ENCODE results near the gene LMCD1.

Gene LMCD1

DNA sequence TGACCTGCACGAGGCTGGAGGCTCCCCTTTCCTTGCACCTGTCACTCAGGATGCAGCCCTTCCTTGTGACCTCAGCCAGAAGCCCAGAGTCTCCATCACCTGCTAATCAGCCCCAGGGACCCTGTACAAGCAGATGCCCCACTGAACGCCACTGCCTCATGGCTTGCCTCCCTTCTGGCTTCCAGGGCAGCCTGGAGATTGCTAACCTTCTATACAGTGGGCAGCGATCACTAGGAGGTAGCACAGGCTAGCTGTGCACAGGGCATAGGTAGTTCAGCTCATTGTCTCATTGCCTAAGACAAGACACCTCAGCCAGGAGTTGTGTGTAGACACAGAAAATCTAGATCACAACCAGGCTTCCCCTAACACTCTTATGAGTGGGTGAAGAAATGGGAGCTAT, 93.6 kb downstream of the LMCD1 start:
- no peak for DNase-seq

DNA sequence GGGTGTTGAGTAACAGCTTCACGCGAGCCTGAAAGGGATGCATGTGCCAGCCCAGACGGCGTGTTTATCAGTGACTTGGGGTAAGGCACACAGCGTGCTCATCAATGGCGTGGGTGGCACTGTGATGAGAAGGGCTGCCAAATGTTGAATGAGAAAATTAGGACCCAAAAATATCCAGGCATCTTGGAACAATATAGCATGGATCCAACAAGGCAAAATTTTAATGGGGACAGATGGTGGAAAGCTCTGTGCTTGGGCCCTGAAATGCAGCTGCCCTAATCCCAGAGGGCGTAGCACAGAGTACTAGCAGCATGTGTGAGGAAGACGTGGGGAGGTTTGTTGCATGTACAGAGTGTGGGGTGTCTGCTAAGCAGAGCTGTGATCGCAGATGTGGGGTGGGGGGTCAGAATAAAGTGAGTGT, 94.1 kb downstream of the LMCD1 start:
- DNase-seq: no peak

DNA sequence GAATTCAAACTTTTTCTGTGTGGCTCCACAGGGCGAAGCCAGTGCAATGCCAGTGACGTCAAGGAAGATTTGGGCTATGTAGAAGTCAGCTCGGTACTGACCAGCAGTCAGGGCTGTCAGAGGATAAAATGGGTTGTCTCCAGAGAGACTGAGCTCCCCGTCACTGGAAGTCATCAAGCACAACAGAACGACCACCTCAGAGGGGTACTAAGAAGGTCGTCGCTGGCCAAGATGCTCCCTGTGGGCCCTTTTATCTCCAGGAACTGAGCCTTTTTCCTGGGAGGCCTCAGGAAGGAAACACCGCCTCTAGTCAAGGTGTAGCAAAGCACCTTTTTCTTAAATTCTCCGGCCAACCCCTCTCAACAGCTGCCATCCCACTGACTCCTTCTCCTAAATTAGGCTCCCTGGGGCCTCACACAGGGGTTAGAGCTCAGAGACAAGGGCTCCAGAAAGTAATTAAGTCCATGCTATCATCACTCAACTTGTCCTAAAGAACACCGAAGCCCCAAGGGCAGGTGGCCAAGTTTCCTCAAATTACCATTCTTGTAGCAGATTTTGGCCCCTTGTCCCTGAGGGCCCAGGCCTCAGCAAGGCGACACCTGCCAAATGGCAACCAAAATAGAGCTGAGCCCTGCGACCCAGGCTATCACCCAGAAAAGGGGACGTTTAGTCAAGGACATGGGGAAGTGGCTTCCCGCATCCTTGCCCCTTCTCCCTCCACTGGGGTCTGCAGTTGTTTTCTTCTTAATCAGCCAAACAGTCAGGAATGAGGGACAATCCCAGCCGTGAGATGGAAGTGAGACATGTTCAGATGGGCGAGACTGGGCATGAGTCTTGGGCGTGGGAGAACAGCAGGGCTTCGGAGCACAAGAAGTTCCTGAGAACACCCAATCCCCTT, 94.9 kb downstream of the LMCD1 start:
- DNase-seq: no peak

DNA sequence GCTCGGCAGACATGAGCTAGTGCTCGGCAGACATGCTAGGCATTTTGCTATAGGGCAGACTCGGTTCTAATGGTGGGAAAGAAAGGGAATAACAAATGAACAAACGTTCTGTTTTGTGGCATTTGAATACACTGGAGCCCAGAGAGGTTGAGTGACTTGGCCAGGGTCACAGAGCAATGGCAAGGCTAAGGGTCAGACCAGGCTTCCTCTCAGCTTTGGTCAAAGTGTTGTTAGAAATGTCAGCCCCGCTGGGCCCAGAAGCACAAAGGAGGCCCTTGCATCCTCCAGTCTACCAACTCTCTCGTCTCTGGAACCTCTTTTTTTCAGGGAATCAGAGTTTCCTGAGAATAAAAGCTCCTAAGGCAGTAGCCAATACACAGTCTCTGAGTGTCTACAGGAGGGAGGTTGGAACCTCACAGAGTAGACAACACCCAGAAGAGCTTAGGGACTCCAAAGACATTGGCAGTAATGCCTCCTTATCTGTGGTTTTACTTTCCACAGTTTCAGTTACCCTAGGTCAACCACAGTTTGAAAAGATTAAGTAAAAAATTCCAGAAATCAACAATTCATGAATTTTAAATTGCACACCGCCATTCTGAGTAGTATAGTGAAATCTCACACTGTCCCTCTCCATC, 95.7 kb downstream of the LMCD1 start:
- no peak for DNase-seq

DNA sequence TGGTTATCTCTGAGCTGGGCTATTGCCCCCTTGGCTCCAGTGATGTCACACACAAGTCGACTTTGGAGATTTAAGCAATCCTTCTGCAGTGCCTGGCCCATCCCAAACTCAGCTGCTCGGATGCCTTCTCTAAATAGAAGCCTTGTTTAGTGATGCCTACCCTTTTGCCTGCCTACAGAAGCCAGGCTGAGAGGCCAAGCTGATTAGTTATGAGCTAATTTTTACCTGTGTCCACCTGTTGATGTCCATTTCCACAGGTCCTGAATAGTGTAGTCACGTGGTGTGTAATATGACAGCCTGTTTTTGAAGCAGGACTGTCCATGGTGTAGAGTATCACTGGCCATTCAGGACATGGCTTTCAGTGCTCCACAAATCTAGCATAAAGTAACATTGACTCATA, 97.5 kb downstream of the LMCD1 start:
- no peak for DNase-seq

DNA sequence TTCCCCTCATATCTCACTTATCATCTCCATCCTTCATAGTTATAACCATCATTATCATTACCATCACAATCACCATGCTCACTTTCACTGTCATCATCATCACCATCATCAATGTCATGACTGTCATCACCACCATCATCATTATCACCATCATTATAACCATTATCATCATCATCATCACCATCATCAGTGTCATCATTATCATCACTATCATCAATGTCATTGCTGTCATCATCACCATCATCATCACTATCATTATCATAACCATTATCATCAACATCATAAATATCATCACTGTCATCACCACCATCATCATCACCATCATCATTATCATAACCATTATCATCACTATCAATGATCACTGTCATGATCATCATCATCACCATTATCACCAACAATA, 98.8 kb downstream of the LMCD1 start:
- no peak for DNase-seq

DNA sequence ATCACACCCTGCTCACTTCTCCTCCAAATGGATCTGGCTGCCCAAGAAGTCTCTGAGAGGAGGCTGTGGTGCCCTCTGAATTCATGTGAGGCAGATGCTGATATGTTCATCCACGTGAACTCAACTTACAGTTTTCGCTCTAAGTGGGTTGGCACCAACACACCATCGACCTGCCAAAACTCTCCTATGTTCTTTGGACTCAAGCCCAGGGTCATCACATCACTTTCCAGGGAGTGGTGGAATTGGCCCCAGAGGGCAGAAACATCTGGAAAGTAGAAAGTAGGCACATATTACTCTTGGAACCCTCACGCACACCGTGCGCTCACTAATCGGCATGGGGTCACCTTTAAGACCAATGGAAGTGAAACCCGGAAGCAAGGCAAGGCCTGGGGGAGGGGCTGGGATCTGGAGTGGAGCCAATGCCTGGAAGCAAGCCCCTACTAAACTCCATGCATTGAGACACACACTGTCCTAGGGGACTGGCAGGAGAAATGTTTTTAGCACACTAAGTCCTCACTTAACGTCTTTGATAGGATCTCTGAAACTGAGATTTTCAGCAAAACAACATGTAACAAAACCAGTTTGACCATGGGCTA, 101.6 kb downstream of the LMCD1 start:
- no peak for DNase-seq

DNA sequence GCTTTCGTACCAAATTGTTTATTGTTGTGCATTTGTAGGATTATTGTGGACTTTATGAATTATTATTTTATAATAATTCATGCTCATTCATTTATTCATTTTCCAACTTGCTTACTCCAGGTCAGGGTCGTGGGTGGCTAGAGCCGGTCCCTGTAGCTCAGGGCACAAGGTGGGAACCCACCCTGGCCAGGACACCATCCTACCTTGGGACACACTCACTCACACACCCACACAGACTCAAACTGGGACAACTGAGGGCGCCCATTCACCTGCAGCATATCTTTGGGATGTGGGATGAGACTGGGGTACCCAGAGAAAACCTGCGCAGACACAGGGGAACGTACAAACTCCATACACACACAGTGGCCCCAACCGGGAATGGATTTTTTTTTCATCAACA, 102.4 kb downstream of the LMCD1 start:
- no peak for DNase-seq

DNA sequence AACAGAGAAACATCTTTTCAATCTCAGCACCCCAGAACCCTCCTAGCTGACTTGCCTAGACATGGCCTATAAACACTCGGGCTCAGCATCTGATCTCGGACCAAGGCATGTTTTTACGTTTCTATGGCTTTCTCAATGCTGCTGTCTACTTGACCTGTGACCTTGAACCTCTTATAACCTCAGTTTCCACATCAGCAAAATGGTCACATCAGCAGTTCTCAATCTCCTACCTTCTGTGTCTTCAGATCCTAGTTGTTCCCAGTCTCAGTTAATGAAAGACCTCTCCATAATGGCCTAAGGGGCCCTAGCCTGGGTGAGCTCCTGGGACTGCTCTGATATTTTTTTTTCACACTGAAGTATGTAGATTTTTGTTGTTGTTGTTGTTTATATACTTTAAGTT, 103.4 kb downstream of the LMCD1 start:
- DNase-seq: no peak

DNA sequence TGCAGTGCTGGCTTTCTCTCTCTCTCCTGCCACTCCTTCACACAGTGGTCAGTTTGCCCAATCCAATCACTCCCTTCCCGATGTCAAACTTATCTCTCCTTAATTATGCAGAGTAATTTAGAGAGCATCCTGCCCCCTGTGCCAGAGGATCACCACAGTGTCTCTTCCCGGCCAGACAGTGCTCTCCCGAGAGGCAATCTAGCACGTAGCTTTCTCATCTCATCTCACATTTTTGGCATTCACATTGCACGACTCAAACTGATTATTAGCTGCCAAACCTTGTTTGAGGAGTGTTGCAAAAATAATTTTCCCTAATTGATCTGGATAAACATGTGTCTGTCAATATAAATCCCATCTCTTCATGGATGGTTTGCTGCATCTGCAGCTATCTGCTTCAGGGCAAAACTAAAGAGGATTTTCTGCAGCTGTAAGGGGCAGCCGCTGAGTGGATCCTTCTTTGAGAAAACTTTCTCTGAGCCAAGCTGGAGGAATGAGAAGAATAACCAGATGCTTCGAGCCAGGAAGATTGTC, 105.1 kb downstream of the LMCD1 start:
- DNase-seq: no peak

DNA sequence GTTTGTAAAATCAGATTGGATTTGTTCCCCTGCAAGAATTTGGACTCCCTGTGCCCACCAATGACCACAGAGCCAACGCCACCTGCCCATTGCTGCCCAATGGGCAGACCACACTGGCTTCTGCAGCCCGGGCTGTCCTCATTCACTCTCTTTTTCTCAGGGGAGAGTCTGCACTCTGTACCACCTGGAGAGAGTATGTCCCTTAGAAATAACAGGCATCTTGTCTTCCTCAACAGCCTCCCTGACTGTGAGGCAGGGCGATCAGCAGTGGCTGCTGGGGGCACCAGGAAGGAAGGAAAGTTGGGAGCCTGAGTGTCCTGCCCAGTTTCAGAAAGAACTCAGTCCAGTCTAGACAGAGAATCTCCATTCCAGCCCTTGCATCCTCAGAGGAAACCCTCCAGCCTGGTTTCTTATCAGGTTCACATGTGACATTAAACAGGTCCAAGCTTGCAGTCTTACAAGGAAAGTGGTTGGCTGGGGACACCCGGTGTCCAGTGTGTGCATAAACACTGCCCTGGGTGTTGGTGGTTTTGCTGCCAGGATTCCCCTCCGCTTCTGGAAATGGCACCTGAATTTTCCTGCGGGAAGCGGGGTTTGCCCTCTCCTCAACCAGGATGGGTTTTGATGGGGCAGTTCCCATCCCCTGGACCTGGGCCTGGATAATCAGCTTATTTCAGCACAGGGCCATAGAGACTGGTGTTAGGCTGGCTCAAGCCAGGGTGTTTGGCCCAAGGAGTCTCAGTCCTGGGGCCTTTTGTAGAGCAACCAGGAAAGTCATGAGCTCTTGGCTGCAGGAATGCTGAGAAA, 105.8 kb downstream of the LMCD1 start:
- DNase-seq: no peak

DNA sequence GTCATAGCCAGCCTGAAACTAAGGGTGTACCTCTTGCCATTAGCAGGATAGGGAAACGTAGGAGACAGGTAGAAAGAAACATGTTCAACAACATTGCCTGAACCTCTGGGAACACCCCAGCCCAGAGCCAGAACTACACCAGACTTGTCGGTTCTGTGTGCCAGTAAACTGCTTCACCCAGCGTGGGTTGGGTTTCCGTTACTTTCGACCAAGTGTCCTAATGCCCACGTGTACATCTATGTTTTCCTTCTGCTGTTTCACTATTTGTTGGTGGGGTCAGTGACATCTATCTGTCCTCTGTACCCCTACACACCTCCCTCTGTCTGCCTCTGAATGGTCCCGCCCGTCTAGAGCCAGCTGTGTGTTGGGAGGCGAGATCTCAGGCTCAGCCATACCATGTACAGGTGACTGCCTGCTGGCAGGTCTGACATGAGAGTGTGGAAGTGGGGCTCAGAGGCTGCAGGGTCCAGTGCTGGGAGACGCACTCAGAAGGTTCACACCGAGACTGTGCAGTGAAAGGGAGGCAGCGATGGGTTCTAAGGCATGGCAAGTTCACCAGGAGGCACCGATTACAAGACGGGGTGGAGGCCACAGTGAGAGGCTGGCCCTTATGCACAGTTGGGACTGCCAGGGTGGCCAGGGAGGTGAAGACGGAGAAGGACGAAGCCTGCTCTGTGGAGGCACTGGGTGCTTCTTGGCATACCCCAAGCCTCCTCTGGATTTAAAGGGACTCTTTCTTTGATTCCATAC, 106.6 kb downstream of the LMCD1 start:
- DNase-seq: no peak

DNA sequence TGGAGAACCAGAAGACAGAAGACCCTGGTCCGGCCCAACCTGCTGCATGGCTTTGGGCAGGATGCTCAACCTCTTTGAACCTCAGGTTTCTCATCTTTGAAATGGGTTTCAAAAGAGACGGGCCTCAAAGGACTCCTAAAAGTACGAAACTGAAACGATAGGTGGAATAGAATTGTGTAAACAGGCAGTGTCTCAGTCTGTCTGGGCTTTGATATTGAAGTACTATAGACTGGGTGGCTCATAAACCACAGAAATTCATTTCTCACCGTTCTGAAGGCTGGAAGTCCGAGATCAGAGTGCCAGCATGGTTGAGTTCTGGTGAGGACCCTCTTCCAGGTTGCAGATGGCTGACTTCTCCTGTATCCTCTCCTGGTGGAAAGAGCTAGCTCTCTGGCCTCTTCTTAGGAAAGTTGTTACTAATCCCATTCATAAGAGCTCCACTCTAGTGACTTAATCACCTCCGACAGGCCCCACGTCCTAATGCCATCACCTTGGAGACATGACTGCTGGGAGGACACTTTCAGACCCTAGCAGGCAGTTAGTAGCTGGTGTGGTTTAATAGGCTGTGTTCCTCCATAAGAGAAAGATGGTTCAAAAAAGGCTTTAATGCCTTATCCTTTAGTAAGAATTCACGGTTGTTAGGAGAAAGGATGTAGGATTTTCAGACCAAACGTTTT, 107.3 kb downstream of the LMCD1 start:
- DNase-seq: no peak

DNA sequence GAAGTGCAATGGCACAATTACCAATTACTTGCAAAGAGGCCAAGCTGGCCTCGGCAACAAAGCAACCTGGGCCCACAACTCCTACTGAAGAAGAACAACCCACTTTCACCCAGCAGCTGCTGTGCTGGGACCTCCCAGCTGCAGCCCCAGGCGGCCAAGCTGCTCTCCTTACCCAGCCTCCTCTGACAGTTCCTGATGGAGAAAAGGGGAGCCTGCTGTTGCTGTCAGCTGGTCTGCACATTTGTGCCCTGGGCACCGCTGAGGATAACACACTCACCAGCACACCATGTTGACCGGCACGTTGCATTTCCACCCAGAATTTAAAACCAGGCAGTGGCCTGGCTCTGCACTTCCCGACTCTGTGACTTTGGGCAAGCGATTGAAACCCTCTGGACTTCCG, 109.3 kb downstream of the LMCD1 start:
- no peak for DNase-seq

DNA sequence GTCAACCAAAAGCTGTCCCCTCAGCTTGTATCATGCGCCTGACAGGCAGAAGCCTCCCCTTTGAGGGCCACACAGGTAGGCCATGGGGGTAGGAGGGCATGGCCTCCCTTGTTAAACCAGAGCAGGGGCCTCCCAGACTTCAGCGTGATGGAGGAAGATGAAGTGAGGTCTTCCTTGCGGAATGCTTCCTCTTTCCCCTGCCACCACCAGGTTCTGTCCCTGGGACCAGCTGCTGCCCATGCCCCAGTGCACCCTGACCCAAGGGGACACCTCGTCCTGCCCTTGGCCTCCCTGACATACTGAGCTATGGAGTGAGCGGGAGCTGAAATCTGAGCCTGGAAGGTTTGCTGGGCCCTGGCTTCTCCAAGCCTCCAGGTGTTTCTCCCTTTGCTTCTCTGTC, 116.3 kb downstream of the LMCD1 start:
- DNase-seq: no peak

DNA sequence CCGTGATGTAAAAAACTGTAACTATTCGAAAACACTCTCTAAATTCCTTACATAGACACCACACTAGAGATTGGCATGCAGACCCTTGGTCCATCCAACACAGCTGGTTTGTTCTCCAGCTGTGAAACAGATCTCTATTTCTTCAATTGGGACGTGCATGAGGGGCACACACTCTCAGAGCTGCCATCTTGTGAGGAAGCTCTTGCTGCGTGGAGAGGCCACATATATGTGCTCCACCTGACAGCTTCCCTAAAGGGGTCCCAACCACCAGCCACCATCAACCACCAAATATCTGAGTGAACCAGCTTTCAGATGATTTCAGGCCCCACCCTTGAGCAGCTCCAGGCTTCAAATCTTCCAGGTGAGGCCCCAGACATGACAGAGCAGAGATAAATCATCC, 117.3 kb downstream of the LMCD1 start:
- no peak for DNase-seq

DNA sequence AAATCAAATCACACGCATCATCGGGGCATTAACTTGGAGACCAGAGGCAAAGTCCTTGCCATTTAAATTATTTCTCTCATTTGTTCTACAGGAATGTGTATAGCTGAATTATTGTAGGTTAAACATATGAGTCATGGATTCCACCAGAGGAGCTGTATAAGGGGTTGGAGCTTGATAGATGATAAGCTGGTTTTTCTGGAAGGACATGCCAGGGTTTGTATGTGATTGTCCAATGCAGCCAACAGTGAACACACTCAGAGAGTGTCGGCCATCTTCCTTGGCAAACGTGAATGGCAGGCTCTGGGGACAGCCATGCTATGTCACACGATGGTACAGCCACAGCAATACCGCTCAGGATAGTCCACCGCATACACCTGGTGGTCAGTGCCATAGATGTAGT, 117.9 kb downstream of the LMCD1 start:
- DNase-seq: no peak

DNA sequence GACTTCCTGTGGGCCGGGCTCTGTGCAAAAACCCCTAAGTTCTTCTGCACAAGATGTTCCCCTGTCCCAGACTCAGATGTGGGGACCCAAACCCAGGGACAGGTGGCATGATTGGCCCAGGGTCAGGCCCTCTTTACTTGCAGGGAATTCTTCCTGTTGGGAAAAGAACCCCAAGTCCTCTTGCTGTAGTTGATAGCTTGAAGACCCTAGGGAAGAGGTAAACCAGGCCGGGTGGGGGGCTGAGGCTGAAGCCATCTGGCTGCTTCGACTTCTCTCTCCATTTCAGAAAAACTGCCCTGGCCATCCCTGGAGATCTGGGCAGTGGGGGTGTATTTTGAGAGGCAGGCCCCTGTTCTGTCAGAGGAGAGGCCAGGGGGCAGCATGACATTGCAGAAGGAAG, 119.5 kb downstream of the LMCD1 start:
- no peak for DNase-seq

DNA sequence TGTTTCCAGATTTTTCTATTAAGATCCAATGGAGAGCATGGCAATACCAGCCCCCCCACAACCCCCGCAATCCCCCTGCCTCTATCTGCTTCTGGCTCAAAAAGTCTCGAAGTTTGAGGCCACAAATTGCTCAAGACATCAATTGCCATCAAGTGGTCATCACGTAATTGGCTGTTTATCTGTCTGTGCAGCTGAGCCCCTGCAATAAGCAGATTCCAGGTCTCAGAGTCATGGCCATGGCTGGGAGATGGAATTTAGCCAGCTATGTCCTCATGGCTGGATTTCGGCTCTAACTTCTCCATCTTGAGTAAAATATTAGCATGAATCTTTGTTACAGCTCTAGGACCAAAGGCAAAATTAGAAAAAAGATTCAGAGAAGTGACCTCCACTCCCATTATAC, 120.2 kb downstream of the LMCD1 start:
- no peak for DNase-seq

DNA sequence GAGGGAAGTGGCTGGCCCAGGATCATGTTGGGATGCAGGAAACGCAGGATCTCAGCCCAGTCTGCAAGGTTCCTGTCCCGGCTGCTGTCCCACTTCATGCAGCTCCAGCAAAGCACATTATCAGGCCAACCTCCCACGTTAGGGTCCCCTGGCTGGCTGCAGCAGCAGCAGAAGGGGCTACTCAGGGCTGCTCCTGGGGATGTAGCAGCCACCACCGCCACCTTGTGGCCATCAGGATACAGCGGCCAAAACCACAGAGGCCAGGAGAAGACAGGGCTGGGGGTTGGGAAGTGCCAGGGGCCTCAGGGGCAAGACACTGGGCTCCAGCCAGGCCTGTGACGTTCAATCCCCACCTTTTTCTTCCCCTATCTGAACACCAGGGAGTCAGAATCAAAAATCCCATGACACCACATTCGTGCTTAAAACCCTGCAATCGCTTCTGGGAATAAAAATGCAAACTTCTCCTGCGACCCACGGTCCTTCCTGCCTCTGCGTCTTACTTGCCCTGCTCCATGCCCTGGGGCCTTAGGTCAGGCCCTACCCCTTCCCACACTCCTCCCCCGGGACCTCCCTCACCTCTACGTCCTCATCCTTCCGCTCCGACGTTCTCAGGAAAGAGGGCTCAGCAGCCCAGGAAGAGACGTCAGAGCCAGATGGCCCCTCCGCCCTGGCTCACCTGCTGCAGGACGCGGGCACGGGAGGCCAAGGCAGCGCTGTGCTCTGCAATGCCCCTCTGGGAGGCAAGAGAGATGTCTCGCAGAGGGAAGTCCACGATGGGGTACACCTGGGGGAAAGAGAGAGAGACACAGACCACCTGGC, 121.5 kb downstream of the LMCD1 start:
- DNase-seq: no peak

DNA sequence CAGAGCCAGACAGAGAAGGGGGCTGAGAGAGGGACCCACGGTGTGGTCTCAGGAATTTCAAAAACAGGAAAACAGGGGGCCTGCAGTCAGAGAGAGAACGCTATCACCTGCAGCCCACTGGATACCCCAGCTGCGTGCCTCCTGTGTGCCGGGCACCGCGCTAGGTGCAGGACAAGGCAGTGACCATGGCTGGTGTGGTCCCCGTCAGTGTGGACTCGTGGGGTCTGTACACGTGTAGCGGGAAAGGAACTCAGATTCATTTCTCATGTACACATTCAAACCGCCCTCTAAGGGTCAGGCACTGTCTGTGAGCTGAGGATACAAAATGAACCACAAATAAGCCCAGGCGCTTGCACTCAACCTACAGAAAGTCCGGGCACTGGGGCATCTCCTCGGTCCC, 122.1 kb downstream of the LMCD1 start:
- no peak for DNase-seq

Measured in activated T-cell treated with anti-CD3 and anti-CD28 coated beads for 4 hours (primary cell).